ENCODE measurements around the gene LMF1.

DNA sequence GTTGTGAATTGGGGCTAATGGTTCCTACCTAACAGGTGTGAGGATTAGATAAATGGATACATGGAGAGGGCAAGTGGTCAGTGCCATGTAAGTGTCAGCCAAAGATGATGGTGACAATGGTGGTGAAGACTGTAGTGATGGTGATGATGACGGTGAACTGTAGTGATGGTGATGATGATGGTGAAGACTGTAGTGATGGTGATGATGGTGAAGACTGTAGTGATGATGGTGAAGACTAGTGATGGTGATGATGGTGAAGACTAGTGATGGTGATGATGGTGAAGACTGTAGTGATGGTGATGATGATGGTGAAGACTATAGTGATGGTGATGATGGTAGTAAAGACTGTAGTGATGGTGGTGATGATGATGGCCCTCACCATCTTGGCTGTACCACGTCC is 152.2 kb downstream of the LMF1 start:
- TF ChIP-seq, protein P1, sequence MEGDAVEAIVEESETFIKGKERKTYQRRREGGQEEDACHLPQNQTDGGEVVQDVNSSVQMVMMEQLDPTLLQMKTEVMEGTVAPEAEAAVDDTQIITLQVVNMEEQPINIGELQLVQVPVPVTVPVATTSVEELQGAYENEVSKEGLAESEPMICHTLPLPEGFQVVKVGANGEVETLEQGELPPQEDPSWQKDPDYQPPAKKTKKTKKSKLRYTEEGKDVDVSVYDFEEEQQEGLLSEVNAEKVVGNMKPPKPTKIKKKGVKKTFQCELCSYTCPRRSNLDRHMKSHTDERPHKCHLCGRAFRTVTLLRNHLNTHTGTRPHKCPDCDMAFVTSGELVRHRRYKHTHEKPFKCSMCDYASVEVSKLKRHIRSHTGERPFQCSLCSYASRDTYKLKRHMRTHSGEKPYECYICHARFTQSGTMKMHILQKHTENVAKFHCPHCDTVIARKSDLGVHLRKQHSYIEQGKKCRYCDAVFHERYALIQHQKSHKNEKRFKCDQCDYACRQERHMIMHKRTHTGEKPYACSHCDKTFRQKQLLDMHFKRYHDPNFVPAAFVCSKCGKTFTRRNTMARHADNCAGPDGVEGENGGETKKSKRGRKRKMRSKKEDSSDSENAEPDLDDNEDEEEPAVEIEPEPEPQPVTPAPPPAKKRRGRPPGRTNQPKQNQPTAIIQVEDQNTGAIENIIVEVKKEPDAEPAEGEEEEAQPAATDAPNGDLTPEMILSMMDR (IDR thresholded peaks at IDR 0.05), result no peak
- no peak for TF ChIP-seq POLR2A (IDR thresholded peaks at IDR 0.05)
